Gastrocnemius medialis (tissue), 4 donors: ENCODE data around the gene NANP. TPM values are rescaled to one million over a fixed set of nuclear protein-coding genes. Genes with fewer than 3 reads are reported as not detected.

Experiments used
- ATAC-seq, 2 donors: fragments of 150-250 bp; one replicate each; pipeline ENCODE4 v1.9.1; 2016
- DNase-seq, 2 donors: peaks; one replicate each; pipeline ENCODE4 v3.0.0-alpha.2; 2019
- H3K27ac ChIP-seq, 4 donors: fragments of 200-600 bp; sonication (generic); 1 replicate in 1 of 4; 2 replicates in 3 of 4; pipeline ENCODE4 v1.5.1; 2016 to 2018; ENCODE audit warnings: mild to moderate bottlenecking in 2 of 4, moderate library complexity in 1 of 4
- H3K27me3 ChIP-seq, 3 donors: fragments of 200-600 bp; sonication (generic) in 2 of 3; 1 replicate in 1 of 3; 2 replicates in 2 of 3; pipeline versions ENCODE4 v1.5.1 to v1.6.0; 2016 to 2019; ENCODE audit warnings: mild to moderate bottlenecking in 1 of 3, moderate library complexity in 1 of 3
- H3K36me3 ChIP-seq, 2 donors: fragments of 200-600 bp; sonication (generic) in 1 of 2; one replicate each; pipeline ENCODE4 v1.5.1; 2017 to 2018
- H3K4me1 ChIP-seq, 2 donors: fragments of 200-600 bp; sonication (generic) in 1 of 2; one replicate each; pipeline ENCODE4 v1.5.1; 2016 to 2017; ENCODE audit warnings: mild to moderate bottlenecking in 2 of 2
- H3K4me3 ChIP-seq, 4 donors: fragments of 200-600 bp; sonication (generic) in 3 of 4; 1 replicate in 1 of 4; 2 replicates in 3 of 4; pipeline ENCODE4 v1.5.1; 2016 to 2019; ENCODE audit warnings: mild to moderate bottlenecking in 2 of 4
- H3K9me3 ChIP-seq, 3 donors: fragments of 200-600 bp; sonication (generic) in 2 of 3; 1 replicate in 1 of 3; 2 replicates in 2 of 3; pipeline ENCODE4 v1.5.1; 2016 to 2019
- POLR2A ChIP-seq, 2 donors: fragments of 450-650 bp; IDR thresholded peaks; one replicate each; pipeline ENCODE4 v1.6.1; 2017; ENCODE audit warnings: antibody characterized with exemption in 2 of 2, mild to moderate bottlenecking in 2 of 2, moderate library complexity in 2 of 2
- in situ Hi-C, 4 donors: fragments of 200-750 bp; cut with MboI; loops; one replicate each; pipeline versions ENCODE4 v1.15.0 to v1.8.0; 2017; ENCODE audit warnings: low sequenced_read_pairs in 4 of 4
- intact Hi-C: fragments of 100-400 bp; cut with DNase I; formaldehyde crosslinking; loops from one replicate; pipeline ENCODE4 v1.15.1; 2023; ENCODE audit warnings: low total_unique reads
- total RNA-seq, 4 donors: library from RNA; depleted of rRNA; stranded (reverse); fragments of >200 nt; gene quantifications; one replicate each; pipeline versions ENCODE4 v1.1.0 to v1.2.3, GENCODE V29; 2016
- TF ChIP-seq, protein P1 (sequence below), 5 experiments: fragments of 450-650 bp in 3 of 5; fragments of 200-600 bp in 2 of 5; sonication (generic) in 2 of 5; IDR thresholded peaks in 4 of 5; conservative IDR thresholded peaks in 1 of 5; 1 replicate in 4 of 5; 2 replicates in 1 of 5; pipeline ENCODE4 v1.5.1; 2016 to 2019; ENCODE audit warnings: antibody characterized with exemption in 5 of 5, mild to moderate bottlenecking in 3 of 5, moderate library complexity in 3 of 5

The NANP gene
- total RNA-seq, 4 donors from 2014 or later: 1.5 to 3.6 (median 2.6) TPM

DNA sequence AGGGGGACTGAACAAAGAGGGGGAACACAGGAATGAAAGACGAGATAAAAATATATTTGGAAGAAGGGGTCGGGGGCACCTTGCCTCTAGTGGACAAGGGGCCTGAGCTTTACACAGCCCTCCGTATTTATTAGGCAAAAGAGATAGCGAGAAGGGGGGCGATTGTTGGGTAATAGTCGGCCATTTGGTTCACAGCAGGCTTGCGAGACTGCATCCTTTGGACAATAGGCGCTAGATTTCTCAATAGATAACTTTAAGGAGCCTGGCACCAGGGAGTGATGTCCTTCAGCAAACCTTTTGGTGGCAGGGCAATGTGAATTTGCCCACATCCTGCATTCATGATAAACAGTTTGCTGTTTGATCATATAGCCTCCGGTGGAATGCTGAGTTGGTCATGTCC is 3.0 kb upstream of the NANP start:
- Histone ChIP-seq H3K27ac (no peak overlapping the region), H3K36me3 (no peaks in the 10 kb centered on the region), H3K27me3 (no peaks in the 10 kb centered on the region), H3K4me1 (peaks cover 10 to 11% of the 10 kb centered on the region in 2 donors), H3K4me3 (no peak overlapping the region), H3K9me3 (no peaks in the 10 kb centered on the region)
- intact Hi-C loops (no loop called here), in situ Hi-C loops (loop anchor here in 1 of 4 donors (5.0 kb wide), 1 partner anchor 66 kb away; no protein-coding TSS in a partner anchor)
- ATAC-seq (no peak), DNase-seq (no peak)
- TF ChIP-seq, protein P1, sequence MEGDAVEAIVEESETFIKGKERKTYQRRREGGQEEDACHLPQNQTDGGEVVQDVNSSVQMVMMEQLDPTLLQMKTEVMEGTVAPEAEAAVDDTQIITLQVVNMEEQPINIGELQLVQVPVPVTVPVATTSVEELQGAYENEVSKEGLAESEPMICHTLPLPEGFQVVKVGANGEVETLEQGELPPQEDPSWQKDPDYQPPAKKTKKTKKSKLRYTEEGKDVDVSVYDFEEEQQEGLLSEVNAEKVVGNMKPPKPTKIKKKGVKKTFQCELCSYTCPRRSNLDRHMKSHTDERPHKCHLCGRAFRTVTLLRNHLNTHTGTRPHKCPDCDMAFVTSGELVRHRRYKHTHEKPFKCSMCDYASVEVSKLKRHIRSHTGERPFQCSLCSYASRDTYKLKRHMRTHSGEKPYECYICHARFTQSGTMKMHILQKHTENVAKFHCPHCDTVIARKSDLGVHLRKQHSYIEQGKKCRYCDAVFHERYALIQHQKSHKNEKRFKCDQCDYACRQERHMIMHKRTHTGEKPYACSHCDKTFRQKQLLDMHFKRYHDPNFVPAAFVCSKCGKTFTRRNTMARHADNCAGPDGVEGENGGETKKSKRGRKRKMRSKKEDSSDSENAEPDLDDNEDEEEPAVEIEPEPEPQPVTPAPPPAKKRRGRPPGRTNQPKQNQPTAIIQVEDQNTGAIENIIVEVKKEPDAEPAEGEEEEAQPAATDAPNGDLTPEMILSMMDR (IDR thresholded peaks at IDR 0.05 in 4 of 5, conservative IDR thresholded peaks at IDR 0.05 in 1 of 5): no peak
- no peak for TF ChIP-seq POLR2A (IDR thresholded peaks at IDR 0.05)

DNA sequence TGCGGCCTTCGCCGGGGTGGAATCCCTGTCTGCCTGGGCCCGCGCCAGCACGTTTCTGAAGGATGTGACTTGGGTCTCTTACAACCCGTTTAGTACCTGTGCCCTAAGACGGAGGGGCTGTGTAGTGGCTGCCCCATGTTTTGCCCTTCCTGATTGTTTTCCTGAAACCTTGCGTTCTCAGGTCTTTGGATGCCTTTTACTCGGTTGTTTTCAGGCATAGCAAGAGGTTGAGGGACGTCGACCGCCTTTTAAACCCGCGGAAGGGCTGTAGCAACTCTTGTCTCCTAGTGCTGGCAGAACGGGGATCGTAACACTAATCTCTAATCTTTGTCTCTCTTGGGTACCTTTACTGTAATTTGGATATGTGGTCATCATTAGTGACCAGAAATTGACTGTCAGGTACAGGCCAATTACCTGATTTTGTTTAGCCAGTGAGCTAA is 706 bp upstream of the NANP start:
- Histone ChIP-seq H3K9me3 (no peaks in the 10 kb centered on the region), H3K27me3 (no peaks in the 10 kb centered on the region), H3K27ac (peak overlapping the region; percentile 87 to 93 (median 92)), H3K4me3 (peak overlapping the region; percentile 72 to 95 (median 85)), H3K4me1 (peaks cover 10 to 11% of the 10 kb centered on the region in 2 donors), H3K36me3 (no peaks in the 10 kb centered on the region)
- intact Hi-C loops (loop anchor here (2.0 to 5.0 kb wide), 2 partner anchors 234 to 243 kb away; partner anchors contain the start of gene ABHD12), in situ Hi-C loops (loop anchor here in 2 of 4 donors (5.0 to 25.0 kb wide), 2 partner anchors 73 to 238 kb away; partner anchors contain the start of gene ZNF337 (in 1 of the 2))
- DNase-seq (no peak), ATAC-seq (no peak)
- TF ChIP-seq POLR2A (IDR thresholded peaks at IDR 0.05): no peak
- TF ChIP-seq, protein P1 (IDR thresholded peaks at IDR 0.05 in 4 of 5, conservative IDR thresholded peaks at IDR 0.05 in 1 of 5): no peak

DNA sequence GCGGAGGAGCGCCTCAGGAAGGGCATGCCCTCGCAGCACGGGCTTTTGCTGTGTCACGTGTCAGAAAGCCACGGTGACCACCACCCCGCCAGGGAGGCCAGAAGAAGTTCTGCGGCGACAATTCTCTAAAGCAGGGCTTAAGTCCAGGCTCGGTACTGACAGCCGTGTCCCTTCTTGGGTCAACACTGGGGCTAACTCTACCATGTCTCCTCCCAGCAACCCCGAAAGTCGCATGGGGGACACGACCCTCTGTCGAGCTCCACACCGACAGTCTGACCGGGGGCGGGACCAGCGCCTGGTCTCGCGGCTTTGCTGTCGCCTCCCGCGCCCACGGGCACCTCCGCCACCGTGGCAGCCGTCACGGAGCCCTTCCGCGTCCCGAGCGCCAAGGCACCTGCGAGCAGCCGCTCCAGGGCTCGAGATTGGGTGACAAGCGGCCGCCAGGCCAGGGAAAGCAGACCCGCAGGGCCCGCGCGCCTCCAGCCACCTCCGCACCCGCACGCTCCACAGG is 534 bp downstream of the NANP start:
- no peak for TF ChIP-seq POLR2A (IDR thresholded peaks at IDR 0.05)
- TF ChIP-seq, protein P1 (IDR thresholded peaks at IDR 0.05 in 4 of 5, conservative IDR thresholded peaks at IDR 0.05 in 1 of 5): no peak
- in situ Hi-C loops (loop anchor here in 2 of 4 donors (5.0 to 25.0 kb wide), 2 partner anchors 74 to 239 kb away; partner anchors contain the start of gene ZNF337 (in 1 of the 2)), intact Hi-C loops (loop anchor here (2.0 to 5.0 kb wide), 2 partner anchors 74 to 244 kb away; partner anchors contain the start of gene ZNF337)
- H3K9me3 ChIP-seq: no peaks in the 10 kb centered on the region
- peaks cover 10 to 11% of the 10 kb centered on the region in 2 donors for H3K4me1 ChIP-seq
- no peaks in the 10 kb centered on the region for H3K27me3 ChIP-seq
- peak overlapping the region; percentile 72 to 95 (median 85) for H3K4me3 ChIP-seq
- peak overlapping the region; percentile 87 to 93 (median 92) for H3K27ac ChIP-seq
- peak; percentile 19 to 35 for DNase-seq
- no peaks in the 10 kb centered on the region for H3K36me3 ChIP-seq
- peak; percentile 35 to 43 for ATAC-seq

DNA sequence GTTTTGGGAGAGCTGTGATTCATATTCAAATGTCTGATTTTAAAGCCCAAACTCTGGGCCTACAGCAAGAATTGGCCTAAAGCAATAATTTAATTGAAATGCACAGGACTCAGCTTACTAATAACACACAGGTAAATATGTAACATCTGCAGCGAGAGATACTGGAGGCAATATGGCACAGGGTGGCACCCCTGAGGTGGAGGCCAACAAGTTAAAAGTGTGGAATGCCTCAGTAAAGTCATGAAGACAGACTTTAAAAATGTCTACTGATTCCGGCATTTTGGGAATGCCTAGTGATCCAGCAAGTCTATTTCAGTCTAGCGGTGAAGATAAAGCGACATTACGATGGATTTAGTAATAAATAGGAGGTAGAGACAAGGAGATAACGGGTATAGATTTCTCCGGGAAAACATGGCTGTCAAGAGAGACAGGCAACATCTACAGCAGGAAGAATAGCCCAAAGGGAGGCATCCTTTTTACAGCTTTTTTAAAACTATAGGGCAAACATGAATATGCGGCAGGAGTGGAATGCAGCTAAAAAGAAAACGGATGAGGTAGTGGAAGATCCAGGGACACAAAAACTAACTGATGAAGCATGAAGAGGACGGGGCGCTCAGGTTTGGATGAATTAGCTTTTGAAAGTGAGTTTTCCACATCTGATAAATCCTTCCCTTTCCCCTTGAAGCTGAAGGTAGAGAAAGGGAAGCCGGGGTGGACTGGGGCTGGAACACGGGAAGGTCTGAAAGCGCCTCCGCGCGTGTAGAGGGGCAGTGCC is 1.2 kb downstream of the NANP start:
- intact Hi-C loops: loop anchor here (2.0 to 5.0 kb wide), 2 partner anchors 74 to 245 kb away; partner anchors contain the start of gene ZNF337
- H3K4me3 ChIP-seq: peak overlapping the region; percentile 72 to 95 (median 85)
- in situ Hi-C loops: loop anchor here in 2 of 4 donors (5.0 to 25.0 kb wide), 2 partner anchors 75 to 240 kb away; partner anchors contain the start of gene ZNF337 (in 1 of the 2)
- H3K27ac ChIP-seq: peak overlapping the region; percentile 87 to 93 (median 92)
- no peaks in the 10 kb centered on the region for H3K27me3 ChIP-seq
- no peak for DNase-seq
- peaks cover 10 to 11% of the 10 kb centered on the region in 2 donors for H3K4me1 ChIP-seq
- no peaks in the 10 kb centered on the region for H3K9me3 ChIP-seq
- H3K36me3 ChIP-seq: no peaks in the 10 kb centered on the region
- no peak for ATAC-seq
- TF ChIP-seq POLR2A (IDR thresholded peaks at IDR 0.05): no peak
- TF ChIP-seq, protein P1 (IDR thresholded peaks at IDR 0.05 in 4 of 5, conservative IDR thresholded peaks at IDR 0.05 in 1 of 5): no peak
